HCT116 (cell line): Measurements from ENCODE around the gene CAPN1. TPM values are rescaled to one million over a fixed set of nuclear protein-coding genes. Genes with fewer than 3 reads are reported as not detected.

Experiments
- ATAC-seq: fragments of 200-7000 bp; cut with Tn5 transposase; 2 replicates; pipeline ENCODE4 v1.9.1; 2020; ENCODE audit warnings: mild to moderate bottlenecking, moderate library complexity
- BruUV-seq: library from RNA; stranded (reverse); fragments of 400-500 nt; replicated peaks from 2 replicates; lab custom pipeline; 2021; lab: Mats Ljungman, UMichigan
- CTCF ChIA-PET: fragments of 300-600 bp; sonication (Branson Sonifier 250); formaldehyde crosslinking; loops from one replicate; lab custom pipeline; 2021; ENCODE audit warnings: antibody characterized with exemption; lab: Charles Lee
- POLR2A ChIA-PET: fragments of 300-600, 350-600 bp; sonication (Branson Sonifier 250); formaldehyde crosslinking; loops from one replicate; lab custom pipeline; 2021; ENCODE audit warnings: antibody characterized with exemption; lab: Charles Lee
- RAD21 ChIA-PET, 2 experiments: fragments of 300-600 bp; sonication (Branson Sonifier 250); formaldehyde crosslinking; loops; one replicate each; lab custom pipeline; 2023; ENCODE audit warnings: low total read pairs in 2 of 2; ENCODE audit not compliant: uncharacterized antibody in 2 of 2, unreplicated experiment in 2 of 2, low non-redundant PET in 1 of 2; lab: Charles Lee
- DNase-seq: peaks from one replicate; pipeline ENCODE4 v3.0.0-alpha.2; 2010; ENCODE audit warnings: low read depth, low spot score
- H2AFZ ChIP-seq: fragments of 200-600 bp; shearing (Covaris generic), sonication (generic); 2 replicates; pipeline ENCODE4 v1.6.1; 2017; ENCODE audit warnings: low read depth, mixed run types, mixed read lengths, antibody characterized with exemption, low read length; ENCODE audit not compliant: poor library complexity, severe bottlenecking
- H3K27ac ChIP-seq: 2 replicates; pipeline ENCODE4 v1.5.1; 2012; ENCODE audit warnings: low read depth, low read length
- H3K27me3 ChIP-seq: fragments of 200-600 bp; sonication (generic); 2 replicates; pipeline ENCODE4 v1.6.1; 2016; ENCODE audit warnings: mixed run types, low read length, mixed read lengths; ENCODE audit not compliant: insufficient read depth
- H3K36me3 ChIP-seq, 2 experiments: fragments of 200-500 bp in 1 of 2; fragments of 200-600 bp in 1 of 2; sonication (Bioruptor generic) in 1 of 2; sonication (generic) in 1 of 2; 2 replicates each; pipeline versions ENCODE4 v1.5.1 to v1.6.1; 2014 to 2016; ENCODE audit warnings: low read length in 2 of 2, inconsistent platforms in 1 of 2, mixed read lengths in 1 of 2, mixed run types in 1 of 2; ENCODE audit not compliant: insufficient read depth in 2 of 2, control insufficient read depth in 1 of 2
- H3K4me1 ChIP-seq, 2 experiments: fragments of 200-600 bp in 1 of 2; sonication (generic) in 1 of 2; 2 replicates each; pipeline versions ENCODE4 v1.5.1 to v1.6.1; 2012 to 2017; ENCODE audit warnings: low read length in 2 of 2, inconsistent platforms in 1 of 2, mild to moderate bottlenecking in 1 of 2, mixed read lengths in 1 of 2, mixed run types in 1 of 2, moderate library complexity in 1 of 2; ENCODE audit not compliant: insufficient read depth in 2 of 2, control insufficient read depth in 1 of 2
- H3K4me2 ChIP-seq: fragments of 200-600 bp; sonication (generic); 2 replicates; pipeline ENCODE4 v1.6.1; 2017; ENCODE audit warnings: mixed run types, low read length, mixed read lengths
- H3K4me3 ChIP-seq, 2 experiments: fragments of 200-600 bp in 1 of 2; sonication (generic) in 1 of 2; replicated peaks in 1 of 2; 2 replicates each; pipeline ENCODE4 v1.5.1; 2011 to 2016; ENCODE audit warnings: low read length in 2 of 2, control low read depth in 1 of 2, low read depth in 1 of 2, mild to moderate bottlenecking in 1 of 2, mixed read lengths in 1 of 2, mixed run types in 1 of 2
- H3K79me2 ChIP-seq: fragments of 200-600 bp; sonication (generic); 2 replicates; pipeline ENCODE4 v1.6.1; 2017; ENCODE audit warnings: mild to moderate bottlenecking, mixed run types, low read length, moderate library complexity, mixed read lengths; ENCODE audit not compliant: insufficient read depth
- H3K9ac ChIP-seq: fragments of 200-600 bp; sonication (generic); 2 replicates; pipeline ENCODE4 v1.6.1; 2016; ENCODE audit warnings: low read length, mixed read lengths
- H3K9me2 ChIP-seq: fragments of 200-600 bp; sonication (generic), shearing (Covaris generic); 2 replicates; pipeline ENCODE4 v1.6.1; 2017; ENCODE audit warnings: mixed run types, mild to moderate bottlenecking, moderate library complexity; ENCODE audit not compliant: insufficient read depth
- H3K9me3 ChIP-seq, 2 experiments: fragments of 200-500 bp in 1 of 2; fragments of 200-600 bp in 1 of 2; sonication (Bioruptor generic) in 1 of 2; sonication (generic) in 1 of 2; 2 replicates each; pipeline ENCODE4 v1.6.1; 2014 to 2017; ENCODE audit warnings: low read length in 2 of 2, mixed read lengths in 2 of 2, inconsistent platforms in 1 of 2, low read depth in 1 of 2, mild to moderate bottlenecking in 1 of 2, mixed run types in 1 of 2, moderate library complexity in 1 of 2; ENCODE audit not compliant: control insufficient read depth in 1 of 2, insufficient read depth in 1 of 2
- H4K20me1 ChIP-seq: fragments of 200-600 bp; sonication (generic), shearing (Covaris generic); 2 replicates; pipeline ENCODE4 v1.6.1; 2017; ENCODE audit warnings: mixed run types, mild to moderate bottlenecking, moderate library complexity; ENCODE audit not compliant: insufficient read depth
- ATF3 ChIP-seq: IDR thresholded peaks from 2 replicates; pipeline ENCODE4 v1.6.1; 2012
- CEBPB ChIP-seq: IDR thresholded peaks from 2 replicates; pipeline ENCODE4 v1.6.1; 2012; ENCODE audit warnings: low read depth
- CTCF ChIP-seq, 3 experiments: fragments of 200-600 bp in 1 of 3; sonication (generic) in 1 of 3; IDR thresholded peaks in 2 of 3; conservative IDR thresholded peaks in 1 of 3; 2 replicates each; pipeline ENCODE4 v1.5.1; 2012 to 2017; ENCODE audit warnings: low read depth in 2 of 3, low read length in 2 of 3, antibody characterized with exemption in 1 of 3, borderline replicate concordance in 1 of 3, control low read depth in 1 of 3, mild to moderate bottlenecking in 1 of 3, mixed read lengths in 1 of 3, mixed run types in 1 of 3, moderate library complexity in 1 of 3; ENCODE audit not compliant: insufficient read depth in 1 of 3
- EGR1 ChIP-seq: IDR thresholded peaks from 2 replicates; pipeline ENCODE4 v1.6.1; 2012; ENCODE audit warnings: low read depth
- POLR2A ChIP-seq: IDR thresholded peaks from 2 replicates; pipeline ENCODE4 v1.7.0; 2011; ENCODE audit warnings: borderline replicate concordance; ENCODE audit not compliant: insufficient read depth, insufficient read length; ENCODE audit errors: extremely low read depth
- POLR2AphosphoS5 ChIP-seq: IDR thresholded peaks from 2 replicates; pipeline ENCODE4 v1.6.1; 2011; ENCODE audit warnings: mild to moderate bottlenecking, low read depth, low read length, moderate library complexity
- RAD21 ChIP-seq: IDR thresholded peaks from 2 replicates; pipeline ENCODE4 v1.6.1; 2012; ENCODE audit warnings: low read depth, mild to moderate bottlenecking
- SRF ChIP-seq: IDR thresholded peaks from 2 replicates; pipeline ENCODE4 v1.6.1; 2012; ENCODE audit warnings: low read depth
- YY1 ChIP-seq: IDR thresholded peaks from 2 replicates; pipeline ENCODE4 v1.6.1; 2011; ENCODE audit warnings: low read length, low read depth, moderate library complexity, mild to moderate bottlenecking; ENCODE audit not compliant: insufficient replicate concordance; ENCODE audit errors: extremely low read depth
- intact Hi-C: fragments of 100-400 bp; cut with micrococcal nuclease; formaldehyde crosslinking; loops from 2 replicates; pipeline ENCODE4 v1.10.0; 2022
- total RNA-seq: library from RNA; stranded (reverse); gene quantifications from one replicate; pipeline ENCODE4 v1.2.1, GENCODE V29; 2021; ENCODE audit not compliant: unreplicated experiment
- TF ChIP-seq, protein P1 (sequence below): IDR thresholded peaks from 2 replicates; pipeline ENCODE4 v1.6.1; 2011; ENCODE audit warnings: mild to moderate bottlenecking, low read length, moderate library complexity; ENCODE audit not compliant: insufficient replicate concordance; ENCODE audit errors: extremely low read depth

The CAPN1 gene
- total RNA-seq, 1 experiment from 2014 or later: 279 TPM

GRCh38 chr11:65209711-65210360 is 28.1 kb downstream of the CAPN1 start:
- ChIA-PET CTCF (no interaction called here), POLR2A (no interaction called here), RAD21 (no interaction called here)
- H3K4me2 ChIP-seq: no peak overlapping the region
- ATAC-seq (no peak), DNase-seq (no peak)
- H3K4me3 ChIP-seq: no peak overlapping the region
- H3K4me1 ChIP-seq: peaks cover 0 to 8% of the 10 kb centered on the region in 2 experiments; a peak in 1 of 4 replicates
- no peak overlapping the region for H2AFZ ChIP-seq
- H3K9ac ChIP-seq: no peak overlapping the region
- BruUV-seq: no TSS peak
- no peaks in the 10 kb centered on the region for H4K20me1 ChIP-seq
- intact Hi-C loops: no loop called here
- no peaks in the 10 kb centered on the region for H3K79me2 ChIP-seq
- no peaks in the 10 kb centered on the region for H3K9me3 ChIP-seq
- H3K36me3 ChIP-seq: peaks cover 17 to 58% of the 10 kb centered on the region in 2 experiments
- H3K27me3 ChIP-seq: no peaks in the 10 kb centered on the region
- H3K27ac ChIP-seq: no peak overlapping the region
- TF ChIP-seq CTCF (IDR thresholded peaks at IDR 0.05 in 2 of 3, conservative IDR thresholded peaks at IDR 0.05 in 1 of 3; ENCODE audit: borderline replicate concordance in 1 of 3, insufficient read depth in 1 of 3, low read depth in 2 of 3, low read length in 2 of 3) (no peak), POLR2A (no peak), YY1 (no peak), SRF (no peak), POLR2AphosphoS5 (no peak), ATF3 (no peak), RAD21 (no peak), CEBPB (no peak), EGR1 (no peak)
- TF ChIP-seq, protein P1, sequence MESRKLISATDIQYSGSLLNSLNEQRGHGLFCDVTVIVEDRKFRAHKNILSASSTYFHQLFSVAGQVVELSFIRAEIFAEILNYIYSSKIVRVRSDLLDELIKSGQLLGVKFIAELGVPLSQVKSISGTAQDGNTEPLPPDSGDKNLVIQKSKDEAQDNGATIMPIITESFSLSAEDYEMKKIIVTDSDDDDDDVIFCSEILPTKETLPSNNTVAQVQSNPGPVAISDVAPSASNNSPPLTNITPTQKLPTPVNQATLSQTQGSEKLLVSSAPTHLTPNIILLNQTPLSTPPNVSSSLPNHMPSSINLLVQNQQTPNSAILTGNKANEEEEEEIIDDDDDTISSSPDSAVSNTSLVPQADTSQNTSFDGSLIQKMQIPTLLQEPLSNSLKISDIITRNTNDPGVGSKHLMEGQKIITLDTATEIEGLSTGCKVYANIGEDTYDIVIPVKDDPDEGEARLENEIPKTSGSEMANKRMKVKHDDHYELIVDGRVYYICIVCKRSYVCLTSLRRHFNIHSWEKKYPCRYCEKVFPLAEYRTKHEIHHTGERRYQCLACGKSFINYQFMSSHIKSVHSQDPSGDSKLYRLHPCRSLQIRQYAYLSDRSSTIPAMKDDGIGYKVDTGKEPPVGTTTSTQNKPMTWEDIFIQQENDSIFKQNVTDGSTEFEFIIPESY: no peak
- TF ChIP-seq, all 23 proteins: peak for 0
- no peaks in the 10 kb centered on the region for H3K9me2 ChIP-seq
